ENCODE results near the gene ZNRF3. TPM values are rescaled to one million over a fixed set of nuclear protein-coding genes. Genes with fewer than 3 reads are reported as not detected.

ZNRF3 gene
- total RNA-seq, 1 experiment from 2014 or later: 9.7 TPM

GRCh38 chr22:28983190-28983589, 99.8 kb downstream of the ZNRF3 start:
- Histone ChIP-seq H3K36me3 (peaks cover 5% of the 10 kb centered on the region; the same call in 1 of the 2 replicates), H3K27me3 (no peaks in the 10 kb centered on the region), H3K27ac (peak overlapping the region; percentile 44), H3K9me3 (replicated peaks) (no peaks in the 10 kb centered on the region), H3K4me3 (no peak overlapping the region), H3K4me1 (peaks cover 49% of the 10 kb centered on the region)
- peak; percentile 79 to 81 for DNase-seq

GRCh38 chr22:28983788-28984441, 100.5 kb downstream of the ZNRF3 start:
- no peak overlapping the region for H3K4me3 ChIP-seq
- peaks cover 42% of the 10 kb centered on the region for H3K4me1 ChIP-seq
- no peaks in the 10 kb centered on the region for H3K9me3 ChIP-seq (replicated peaks)
- H3K27me3 ChIP-seq: no peaks in the 10 kb centered on the region
- H3K36me3 ChIP-seq: peaks cover 5% of the 10 kb centered on the region; the same call in 1 of the 2 replicates
- no peak for DNase-seq
- peak overlapping the region; percentile 44 for H3K27ac ChIP-seq

- Histone ChIP-seq H3K27ac (0 out of 2 replicates have a peak overlapping the region, but pooled peaks have one; percentile 13), H3K36me3 (peaks cover 5% of the 10 kb centered on the region; the same call in 1 of the 2 replicates), H3K9me3 (replicated peaks) (no peaks in the 10 kb centered on the region), H3K27me3 (no peaks in the 10 kb centered on the region), H3K4me3 (no peak overlapping the region), H3K4me1 (peaks cover 35% of the 10 kb centered on the region)
- peak; percentile 19 to 24 for DNase-seq
Measured at GRCh38 chr22:28984482-28985158, 101.2 kb downstream of the ZNRF3 start.

GRCh38 chr22:28985581-28986290, 102.4 kb downstream of the ZNRF3 start:
- Histone ChIP-seq H3K36me3 (peaks cover 5% of the 10 kb centered on the region; the same call in 1 of the 2 replicates), H3K4me1 (peaks cover 33% of the 10 kb centered on the region), H3K27me3 (no peaks in the 10 kb centered on the region), H3K27ac (no peak overlapping the region), H3K9me3 (replicated peaks) (no peaks in the 10 kb centered on the region), H3K4me3 (no peak overlapping the region)
- no peak for DNase-seq

GRCh38 chr22:28986366-28986765, 103.0 kb downstream of the ZNRF3 start:
- Histone ChIP-seq H3K4me3 (no peak overlapping the region), H3K27me3 (no peaks in the 10 kb centered on the region), H3K9me3 (replicated peaks) (no peaks in the 10 kb centered on the region), H3K27ac (no peak overlapping the region), H3K4me1 (peaks cover 33% of the 10 kb centered on the region), H3K36me3 (peaks cover 5% of the 10 kb centered on the region; the same call in 1 of the 2 replicates)
- no peak for DNase-seq

- no peaks in the 10 kb centered on the region for H3K27me3 ChIP-seq
- no peaks in the 10 kb centered on the region for H3K9me3 ChIP-seq (replicated peaks)
- H3K4me3 ChIP-seq: no peak overlapping the region
- no peak for DNase-seq
- H3K27ac ChIP-seq: no peak overlapping the region
- H3K4me1 ChIP-seq: peaks cover 26% of the 10 kb centered on the region
- peaks cover 5% of the 10 kb centered on the region; the same call in 1 of the 2 replicates for H3K36me3 ChIP-seq
Measured at GRCh38 chr22:28988457-28988856, 105.1 kb downstream of the ZNRF3 start.

GRCh38 chr22:28989035-28989464, 105.7 kb downstream of the ZNRF3 start:
- no peak for DNase-seq
- no peaks in the 10 kb centered on the region for H3K9me3 ChIP-seq (replicated peaks)
- H3K27me3 ChIP-seq: no peaks in the 10 kb centered on the region
- H3K4me3 ChIP-seq: no peak overlapping the region
- peaks cover 5% of the 10 kb centered on the region; the same call in 1 of the 2 replicates for H3K36me3 ChIP-seq
- H3K4me1 ChIP-seq: peaks cover 20% of the 10 kb centered on the region
- H3K27ac ChIP-seq: no peak overlapping the region

- Histone ChIP-seq H3K27me3 (no peaks in the 10 kb centered on the region), H3K36me3 (peaks cover 5% of the 10 kb centered on the region; the same call in 1 of the 2 replicates), H3K4me3 (no peak overlapping the region), H3K4me1 (peaks cover 16% of the 10 kb centered on the region), H3K27ac (no peak overlapping the region), H3K9me3 (replicated peaks) (no peaks in the 10 kb centered on the region)
- no peak for DNase-seq
Measured at GRCh38 chr22:28989484-28989883, 106.1 kb downstream of the ZNRF3 start.

GRCh38 chr22:28989912-28990311, 106.5 kb downstream of the ZNRF3 start:
- no peak for DNase-seq

GRCh38 chr22:28992565-28993356, 109.4 kb downstream of the ZNRF3 start:
- H3K4me1 ChIP-seq: 0 out of 2 replicates have a peak, but pooled peaks cover 2% of the 10 kb centered on the region

More at GRCh38 chr22:28989912-28990311, 106.5 kb downstream of the ZNRF3 start:
- H3K27me3 ChIP-seq: no peaks in the 10 kb centered on the region
- peaks cover 5% of the 10 kb centered on the region; the same call in 1 of the 2 replicates for H3K36me3 ChIP-seq
- H3K4me1 ChIP-seq: peaks cover 11% of the 10 kb centered on the region
- H3K9me3 ChIP-seq (replicated peaks): no peaks in the 10 kb centered on the region
- no peak overlapping the region for H3K4me3 ChIP-seq
- no peak overlapping the region for H3K27ac ChIP-seq

GRCh38 chr22:28994522-28994921, 111.2 kb downstream of the ZNRF3 start:
- H3K27ac ChIP-seq: no peak overlapping the region
- H3K9me3 ChIP-seq (replicated peaks): no peaks in the 10 kb centered on the region
- no peak overlapping the region for H3K4me3 ChIP-seq
- no peaks in the 10 kb centered on the region for H3K36me3 ChIP-seq
- peaks cover 2% of the 10 kb centered on the region; the same call in 1 of the 2 replicates for H3K4me1 ChIP-seq
- no peak for DNase-seq
- H3K27me3 ChIP-seq: no peaks in the 10 kb centered on the region

More at GRCh38 chr22:28992565-28993356, 109.4 kb downstream of the ZNRF3 start:
- DNase-seq: peak in 1 of 2 experiments; percentile 32
- Histone ChIP-seq H3K9me3 (replicated peaks) (no peaks in the 10 kb centered on the region), H3K4me3 (no peak overlapping the region), H3K36me3 (no peaks in the 10 kb centered on the region; the same call in 1 of the 2 replicates), H3K27me3 (no peaks in the 10 kb centered on the region), H3K27ac (no peak overlapping the region)

GRCh38 chr22:28995551-28995950, 112.2 kb downstream of the ZNRF3 start:
- H3K9me3 ChIP-seq (replicated peaks): no peaks in the 10 kb centered on the region
- no peak overlapping the region for H3K27ac ChIP-seq
- H3K4me1 ChIP-seq: peaks cover 7% of the 10 kb centered on the region; the same call in 1 of the 2 replicates
- H3K36me3 ChIP-seq: no peaks in the 10 kb centered on the region
- no peak for DNase-seq
- no peak overlapping the region for H3K4me3 ChIP-seq
- H3K27me3 ChIP-seq: no peaks in the 10 kb centered on the region

GRCh38 chr22:28997342-28997741, 114.0 kb downstream of the ZNRF3 start:
- Histone ChIP-seq H3K4me3 (no peak overlapping the region), H3K27me3 (no peaks in the 10 kb centered on the region), H3K27ac (no peak overlapping the region), H3K9me3 (replicated peaks) (no peaks in the 10 kb centered on the region), H3K4me1 (peaks cover 14% of the 10 kb centered on the region; the same call in 1 of the 2 replicates), H3K36me3 (no peaks in the 10 kb centered on the region)
- DNase-seq: no peak

GRCh38 chr22:28998681-28999080, 115.3 kb downstream of the ZNRF3 start:
- H3K27ac ChIP-seq: no peak overlapping the region
- H3K4me3 ChIP-seq: no peak overlapping the region
- H3K36me3 ChIP-seq: no peaks in the 10 kb centered on the region
- no peak for DNase-seq
- peaks cover 20% of the 10 kb centered on the region; the same call in 1 of the 2 replicates for H3K4me1 ChIP-seq
- H3K27me3 ChIP-seq: no peaks in the 10 kb centered on the region
- H3K9me3 ChIP-seq (replicated peaks): no peaks in the 10 kb centered on the region
